ENCODE measurements around the gene ETV1.

The ETV1 gene

DNA sequence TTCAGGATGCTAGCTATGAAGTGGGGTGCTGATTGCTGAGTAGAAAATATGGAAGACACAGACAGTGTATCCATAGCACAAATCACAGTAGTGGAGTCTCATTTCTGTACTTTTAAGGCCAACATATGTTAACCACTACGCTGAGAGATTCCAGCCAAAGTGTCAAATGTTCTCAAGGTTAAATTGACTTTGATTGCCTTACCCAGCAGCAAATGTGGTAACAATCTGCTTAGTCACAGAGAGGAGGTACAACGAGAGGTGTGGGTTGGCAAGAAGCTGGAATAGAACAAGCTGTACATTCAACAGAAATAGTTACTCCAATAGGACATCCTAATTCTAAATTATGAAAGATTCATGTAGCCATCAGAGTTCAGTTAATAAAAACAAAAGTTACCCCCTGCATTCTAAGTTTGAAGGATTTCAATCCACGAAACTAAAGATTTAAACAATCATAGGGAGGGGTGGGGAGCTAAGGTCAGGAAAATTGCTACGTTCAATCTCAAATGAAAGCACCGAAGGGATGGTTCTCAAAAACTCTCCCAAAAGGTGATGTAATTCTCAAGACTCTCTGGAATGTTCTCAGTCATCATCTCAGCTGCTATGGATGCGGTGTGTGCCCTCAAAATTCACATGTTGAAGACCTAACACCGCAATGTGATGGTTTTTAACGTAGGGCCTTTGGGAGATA lies 137.0 kb downstream of the ETV1 start:
- no peak for DNase-seq (ENCODE audit: extremely low spot score)
- ChIA-PET POLR2A (no interaction called here), CTCF (no interaction called here)
- TF ChIP-seq, protein P1, sequence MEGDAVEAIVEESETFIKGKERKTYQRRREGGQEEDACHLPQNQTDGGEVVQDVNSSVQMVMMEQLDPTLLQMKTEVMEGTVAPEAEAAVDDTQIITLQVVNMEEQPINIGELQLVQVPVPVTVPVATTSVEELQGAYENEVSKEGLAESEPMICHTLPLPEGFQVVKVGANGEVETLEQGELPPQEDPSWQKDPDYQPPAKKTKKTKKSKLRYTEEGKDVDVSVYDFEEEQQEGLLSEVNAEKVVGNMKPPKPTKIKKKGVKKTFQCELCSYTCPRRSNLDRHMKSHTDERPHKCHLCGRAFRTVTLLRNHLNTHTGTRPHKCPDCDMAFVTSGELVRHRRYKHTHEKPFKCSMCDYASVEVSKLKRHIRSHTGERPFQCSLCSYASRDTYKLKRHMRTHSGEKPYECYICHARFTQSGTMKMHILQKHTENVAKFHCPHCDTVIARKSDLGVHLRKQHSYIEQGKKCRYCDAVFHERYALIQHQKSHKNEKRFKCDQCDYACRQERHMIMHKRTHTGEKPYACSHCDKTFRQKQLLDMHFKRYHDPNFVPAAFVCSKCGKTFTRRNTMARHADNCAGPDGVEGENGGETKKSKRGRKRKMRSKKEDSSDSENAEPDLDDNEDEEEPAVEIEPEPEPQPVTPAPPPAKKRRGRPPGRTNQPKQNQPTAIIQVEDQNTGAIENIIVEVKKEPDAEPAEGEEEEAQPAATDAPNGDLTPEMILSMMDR (IDR thresholded peaks at IDR 0.05; ENCODE audit: control extremely low read depth, extremely low read depth, low read depth, missing control alignments), result no peak

DNA sequence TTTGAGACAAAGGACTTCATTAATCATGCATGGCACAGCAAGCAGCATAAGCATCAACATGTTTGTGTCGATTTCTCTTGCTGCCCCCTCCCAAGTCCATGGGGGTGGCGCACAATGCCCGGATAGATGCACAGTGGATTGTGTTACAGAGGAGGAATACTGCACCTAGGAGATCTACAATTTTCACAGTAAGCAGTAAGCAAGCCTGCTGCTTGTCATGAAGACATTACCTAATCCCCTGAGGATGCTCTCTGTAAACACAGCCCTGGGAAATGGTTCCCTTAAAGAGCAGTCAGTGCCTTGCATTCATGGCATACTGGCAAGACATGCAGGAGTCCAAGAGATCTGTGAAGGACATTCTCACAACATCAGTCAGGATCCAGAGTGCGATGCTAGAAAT lies 137.7 kb downstream of the ETV1 start:
- TF ChIP-seq, protein P1 (IDR thresholded peaks at IDR 0.05; ENCODE audit: control extremely low read depth, extremely low read depth, low read depth, missing control alignments), result no peak
- ChIA-PET POLR2A (no interaction called here), CTCF (no interaction called here)
- no peak for DNase-seq (ENCODE audit: extremely low spot score)

DNA sequence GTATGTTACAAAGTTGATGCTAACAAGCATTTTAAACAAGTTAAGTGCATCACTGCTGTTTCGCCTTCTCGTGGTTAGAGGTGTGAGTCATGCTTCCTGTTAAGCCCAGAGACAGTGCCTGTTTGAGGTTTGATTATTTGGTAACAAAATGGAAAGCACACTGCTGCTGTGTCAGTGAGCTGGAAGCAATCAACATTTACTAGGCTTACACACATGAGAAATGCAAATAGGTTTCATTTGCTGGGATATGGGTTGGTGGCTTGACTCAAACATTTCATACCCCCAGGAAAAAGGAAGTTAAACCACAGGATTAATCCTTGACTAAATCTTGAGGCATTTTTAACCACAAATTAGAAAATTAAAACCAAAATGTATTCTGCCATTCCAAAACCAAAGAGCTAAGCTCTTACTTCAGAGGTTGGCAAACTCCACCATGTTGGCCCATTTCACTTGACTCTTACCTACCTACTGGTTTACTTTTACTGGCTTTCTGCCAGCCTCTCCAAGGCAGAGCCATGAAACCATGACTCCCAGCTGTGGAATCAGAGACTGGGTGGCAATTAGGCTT lies 139.2 kb downstream of the ETV1 start:
- TF ChIP-seq, protein P1 (IDR thresholded peaks at IDR 0.05; ENCODE audit: control extremely low read depth, extremely low read depth, low read depth, missing control alignments), result no peak
- ChIA-PET CTCF (no interaction called here), POLR2A (no interaction called here)
- DNase-seq (ENCODE audit: extremely low spot score), result peak; percentile 26

DNA sequence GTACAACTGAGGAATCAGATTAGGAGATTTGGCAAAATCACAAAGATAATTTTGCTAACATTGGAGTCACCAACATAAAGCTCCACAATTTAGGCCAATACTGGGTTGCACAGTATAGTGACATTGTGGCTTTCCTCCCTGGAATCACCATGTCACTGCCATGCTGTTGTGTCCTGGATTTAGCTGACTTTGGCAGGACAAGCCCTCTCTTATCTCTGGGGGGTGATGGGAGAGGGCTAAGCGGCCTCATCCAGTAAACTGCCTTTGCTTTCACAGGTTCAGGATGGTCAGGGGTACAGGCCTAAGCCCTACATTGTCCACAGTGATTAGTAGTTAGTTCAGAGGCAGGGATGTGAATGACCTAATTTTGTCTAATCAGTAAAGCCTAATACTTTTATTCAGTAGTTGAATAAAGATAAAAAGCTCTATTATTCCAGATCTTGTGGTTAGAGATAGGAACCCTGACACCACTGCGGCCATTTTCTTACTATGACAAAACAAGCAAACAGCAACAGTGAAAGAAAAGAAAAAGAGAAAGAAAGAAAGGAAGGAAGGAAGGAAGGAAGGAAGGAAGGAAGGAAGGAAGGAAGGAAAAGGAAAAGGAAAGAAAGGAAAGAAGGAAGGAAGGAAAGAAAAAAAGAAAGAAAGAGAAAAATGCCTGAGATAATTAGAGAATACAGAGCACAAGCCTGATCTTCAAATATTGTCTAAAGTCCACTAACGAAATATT lies 140.1 kb downstream of the ETV1 start:
- no peak for DNase-seq (ENCODE audit: extremely low spot score)
- POLR2A ChIA-PET, result no interaction called here
- TF ChIP-seq, protein P1 (IDR thresholded peaks at IDR 0.05; ENCODE audit: control extremely low read depth, extremely low read depth, low read depth, missing control alignments), result no peak
- CTCF ChIA-PET, result no interaction called here

DNA sequence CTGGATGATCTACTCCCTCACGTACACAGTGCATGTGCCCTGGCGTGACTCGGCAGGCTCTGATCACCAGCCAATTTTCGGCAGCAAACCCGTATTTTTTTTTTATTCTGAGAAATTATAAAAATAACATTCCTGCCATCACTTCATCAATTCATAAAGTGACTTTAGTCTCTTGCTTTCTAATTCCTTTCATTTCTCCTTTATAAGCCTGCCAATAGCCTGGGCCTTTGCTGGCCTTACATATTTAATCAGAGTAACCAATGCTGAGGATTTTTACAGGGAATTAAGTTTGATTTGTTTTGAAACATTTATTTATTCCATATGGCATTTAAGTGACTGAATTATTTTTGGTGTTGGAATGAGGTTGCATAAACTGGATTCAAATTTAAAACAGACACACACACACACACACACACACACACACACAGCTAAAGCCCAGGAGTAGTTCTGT lies 140.8 kb downstream of the ETV1 start:
- CTCF ChIA-PET, result no interaction called here
- DNase-seq (ENCODE audit: extremely low spot score), result no peak
- TF ChIP-seq, protein P1 (IDR thresholded peaks at IDR 0.05; ENCODE audit: control extremely low read depth, extremely low read depth, low read depth, missing control alignments), result no peak
- POLR2A ChIA-PET, result no interaction called here

DNA sequence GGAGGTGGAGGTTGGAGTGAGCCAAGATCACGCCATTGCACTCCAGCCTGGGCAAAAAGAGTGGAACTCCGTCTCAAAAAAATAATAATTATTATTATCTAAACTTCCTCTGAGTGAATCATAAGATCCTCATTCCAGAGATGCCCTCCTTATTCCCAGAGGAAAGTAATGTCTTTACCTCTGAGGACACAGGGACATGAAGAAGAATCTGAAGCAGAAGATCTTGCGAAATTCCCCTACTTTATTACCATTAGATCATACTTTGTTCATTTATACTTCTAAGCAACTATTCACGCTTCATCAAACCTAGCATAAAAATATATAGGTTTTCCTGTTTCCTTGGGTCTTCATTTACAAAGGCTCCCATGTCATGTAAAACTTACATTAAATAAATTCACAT lies 143.1 kb downstream of the ETV1 start:
- CTCF ChIA-PET, result no interaction called here
- POLR2A ChIA-PET, result no interaction called here

More for the DNA sequence above, 143.1 kb downstream of the ETV1 start:
- TF ChIP-seq, protein P1 (IDR thresholded peaks at IDR 0.05; ENCODE audit: control extremely low read depth, extremely low read depth, low read depth, missing control alignments), result no peak
- no peak for DNase-seq (ENCODE audit: extremely low spot score)
